HEK293T (cell line): ENCODE data around the gene UNC13C.

Source experiments
- CTCF ChIA-PET: fragments of 350-600 bp; formaldehyde crosslinking; extraction: SDS; loops from one replicate; lab custom pipeline; 2021; ENCODE audit warnings: antibody characterized with exemption, inconsistent platforms; lab: Yijun Ruan, JAX
- POLR2A ChIA-PET: fragments of 350-600 bp; formaldehyde crosslinking; extraction: SDS; loops from one replicate; lab custom pipeline; 2020; ENCODE audit warnings: antibody characterized with exemption, inconsistent platforms; lab: Yijun Ruan, JAX
- DNase-seq: peaks from one replicate; pipeline ENCODE4 v3.0.0; 2012; ENCODE audit warnings: mixed read lengths; ENCODE audit errors: extremely low spot score
- ARNT ChIP-seq: fragments of 450-650 bp; IDR thresholded peaks from 2 replicates; pipeline ENCODE4 v1.6.1; 2017; ENCODE audit warnings: mild to moderate bottlenecking
- BHLHE40 ChIP-seq: fragments of 450-650 bp; IDR thresholded peaks from 2 replicates; pipeline ENCODE4 v1.6.1; 2016; ENCODE audit warnings: mild to moderate bottlenecking, moderate library complexity, borderline replicate concordance
- CTBP1 ChIP-seq: fragments of 450-650 bp; IDR thresholded peaks from 2 replicates; pipeline ENCODE4 v1.6.1; 2016; ENCODE audit warnings: borderline replicate concordance
- ELF4 ChIP-seq: fragments of 450-650 bp; IDR thresholded peaks from 2 replicates; pipeline ENCODE4 v1.6.1; 2017; ENCODE audit warnings: antibody characterized with exemption
- FOXA1 ChIP-seq: fragments of 450-650 bp; IDR thresholded peaks from 2 replicates; pipeline ENCODE4 v1.6.1; 2016; ENCODE audit warnings: mild to moderate bottlenecking
- FOXK2 ChIP-seq: fragments of 450-650 bp; IDR thresholded peaks from 2 replicates; pipeline ENCODE4 v1.6.1; 2016; ENCODE audit warnings: mild to moderate bottlenecking
- FOXM1 ChIP-seq: fragments of 450-650 bp; IDR thresholded peaks from 2 replicates; pipeline ENCODE4 v1.6.1; 2017; ENCODE audit warnings: mild to moderate bottlenecking, borderline replicate concordance
- HDGF ChIP-seq: fragments of 450-650 bp; IDR thresholded peaks from 2 replicates; pipeline ENCODE4 v1.6.1; 2017; ENCODE audit warnings: antibody characterized with exemption, borderline replicate concordance
- L3MBTL2 ChIP-seq: fragments of 450-650 bp; conservative IDR thresholded peaks from 2 replicates; pipeline ENCODE4 v1.6.1; 2016; ENCODE audit warnings: mild to moderate bottlenecking
- LEF1 ChIP-seq: fragments of 450-650 bp; IDR thresholded peaks from 2 replicates; pipeline ENCODE4 v1.6.1; 2017; ENCODE audit warnings: mild to moderate bottlenecking, borderline replicate concordance
- NFRKB ChIP-seq: fragments of 450-650 bp; IDR thresholded peaks from 2 replicates; pipeline ENCODE4 v1.6.1; 2016; ENCODE audit warnings: mild to moderate bottlenecking, moderate library complexity
- PKNOX1 ChIP-seq: fragments of 450-650 bp; IDR thresholded peaks from 2 replicates; pipeline ENCODE4 v1.6.1; 2016
- SP1 ChIP-seq: fragments of 450-650 bp; IDR thresholded peaks from 2 replicates; pipeline ENCODE4 v1.6.1; 2017
- SUZ12 ChIP-seq: fragments of 450-650 bp; IDR thresholded peaks from 2 replicates; pipeline ENCODE4 v1.6.1; 2016; ENCODE audit warnings: mild to moderate bottlenecking
- TARDBP ChIP-seq: fragments of 450-650 bp; IDR thresholded peaks from 2 replicates; pipeline ENCODE4 v1.6.1; 2016
- ZNF384 ChIP-seq: fragments of 450-650 bp; IDR thresholded peaks from 2 replicates; pipeline ENCODE4 v1.6.1; 2016

UNC13C gene

GRCh38 chr15:54353726-54354125, 375.5 kb downstream of the UNC13C start:
- ChIA-PET POLR2A (no interaction called here), CTCF (no interaction called here)
- TF ChIP-seq SP1: no peak
- no peak for TF ChIP-seq HDGF
- no peak for TF ChIP-seq NFRKB
- TF ChIP-seq ZNF384: no peak
- TF ChIP-seq FOXK2: no peak
- TF ChIP-seq PKNOX1: no peak
- no peak for TF ChIP-seq FOXA1
- no peak for TF ChIP-seq SUZ12
- TF ChIP-seq BHLHE40: no peak
- no peak for TF ChIP-seq FOXM1
- no peak for TF ChIP-seq CTBP1
- TF ChIP-seq L3MBTL2: no peak
- no peak for TF ChIP-seq ELF4
- TF ChIP-seq ARNT: no peak
- TF ChIP-seq TARDBP: no peak
- no peak for TF ChIP-seq LEF1
- DNase-seq: no peak

- no peak for DNase-seq
- TF ChIP-seq TARDBP (no peak), NFRKB (no peak), FOXA1 (no peak), CTBP1 (no peak), SP1 (no peak), SUZ12 (no peak), HDGF (no peak)
- POLR2A ChIA-PET: no interaction called here
- CTCF ChIA-PET: no interaction called here
These were observed 376.1 kb downstream of the UNC13C start for GRCh38 chr15:54354341-54354740.

- POLR2A ChIA-PET: no interaction called here
- no peak for DNase-seq
- TF ChIP-seq FOXM1 (no peak), ARNT (no peak), CTBP1 (no peak)
- CTCF ChIA-PET: no interaction called here
These were observed 386.7 kb downstream of the UNC13C start for GRCh38 chr15:54364961-54365360.

- ChIA-PET CTCF (no interaction called here), POLR2A (no interaction called here)
- no peak for TF ChIP-seq FOXK2
- no peak for TF ChIP-seq NFRKB
- TF ChIP-seq PKNOX1: no peak
- TF ChIP-seq CTBP1: no peak
- no peak for TF ChIP-seq SUZ12
- TF ChIP-seq TARDBP: no peak
- no peak for TF ChIP-seq HDGF
- TF ChIP-seq L3MBTL2: no peak
- TF ChIP-seq ELF4: no peak
- TF ChIP-seq LEF1: no peak
- no peak for TF ChIP-seq SP1
- no peak for TF ChIP-seq FOXM1
- no peak for TF ChIP-seq FOXA1
- no peak for DNase-seq
These were observed 395.1 kb downstream of the UNC13C start for GRCh38 chr15:54373332-54373731.

DNA sequence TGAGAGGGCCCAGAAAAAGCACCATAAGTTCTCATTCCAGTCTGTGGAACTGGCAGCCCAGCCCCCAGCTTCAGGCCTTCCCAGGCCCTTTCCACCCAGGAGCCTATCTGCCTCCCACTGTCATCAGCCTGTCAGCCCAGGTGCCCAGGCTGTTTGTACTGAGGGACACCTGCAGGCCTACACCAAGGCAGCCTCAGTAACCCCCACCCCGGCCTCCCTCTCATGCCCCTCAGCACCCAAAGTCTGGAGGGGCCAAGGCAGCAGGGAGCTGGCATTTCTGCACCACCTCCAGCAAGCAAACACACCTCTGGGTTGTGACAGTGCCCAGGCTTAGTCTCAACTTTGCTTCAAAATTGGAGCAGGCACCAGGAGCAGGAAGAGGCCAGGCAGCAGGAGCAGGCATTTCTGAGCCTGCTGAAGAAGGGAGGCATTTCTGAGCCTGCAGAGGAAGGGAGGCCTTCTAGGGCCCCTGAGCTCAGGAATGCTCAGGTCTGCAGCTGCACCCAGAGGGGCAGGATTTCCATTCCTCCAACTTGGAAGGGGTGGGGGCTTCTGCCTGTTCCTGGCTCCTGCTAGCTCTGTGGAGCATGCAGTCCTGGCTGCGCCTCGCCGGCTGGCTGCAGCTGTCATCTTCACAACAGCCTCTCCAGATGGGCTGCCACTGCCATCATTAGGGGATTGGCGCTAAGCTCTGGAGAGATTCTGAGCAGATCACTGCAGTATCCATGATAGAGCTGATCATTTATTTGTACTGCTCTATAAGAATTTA, 396.1 kb downstream of the UNC13C start:
- TF ChIP-seq CTBP1 (no peak), LEF1 (no peak), FOXM1 (no peak), L3MBTL2 (no peak), FOXA1 (no peak), ELF4 (no peak), TARDBP (no peak), HDGF (no peak), BHLHE40 (no peak)
- CTCF ChIA-PET: no interaction called here
- POLR2A ChIA-PET: no interaction called here
- DNase-seq: no peak

DNA sequence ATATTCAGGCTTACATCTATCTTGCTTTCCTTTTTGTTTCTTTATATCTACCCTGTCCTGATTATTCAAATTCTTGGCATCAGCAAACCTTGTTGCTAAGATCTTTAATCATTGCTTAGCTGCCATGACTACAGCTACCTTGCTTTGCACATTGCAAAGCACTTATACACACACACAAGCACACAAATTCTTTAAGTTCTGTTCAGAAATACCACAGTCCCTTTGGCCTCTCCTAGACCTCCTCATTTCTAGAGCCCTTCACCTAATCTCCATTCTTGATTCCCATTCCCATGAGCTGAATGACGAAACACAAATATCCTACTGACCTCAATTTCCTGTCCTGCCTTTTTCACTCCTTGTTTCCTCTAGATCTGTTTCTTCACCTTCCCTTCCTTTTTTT, 409.6 kb downstream of the UNC13C start:
- no peak for DNase-seq
- TF ChIP-seq FOXA1 (no peak), L3MBTL2 (no peak), FOXK2 (no peak), SUZ12 (no peak), PKNOX1 (no peak), CTBP1 (no peak), LEF1 (no peak), ELF4 (no peak), ZNF384 (no peak), NFRKB (no peak), TARDBP (no peak)
- ChIA-PET CTCF (no interaction called here), POLR2A (no interaction called here)
